HCT116 (cell line): ENCODE data around the gene PIGO. TPM values are rescaled to one million over a fixed set of nuclear protein-coding genes. Genes with fewer than 3 reads are reported as not detected.

Source experiments
- ATAC-seq: fragments of 200-7000 bp; cut with Tn5 transposase; 2 replicates; pipeline ENCODE4 v1.9.1; 2020; ENCODE audit warnings: mild to moderate bottlenecking, moderate library complexity
- BruUV-seq: library from RNA; stranded (reverse); fragments of 400-500 nt; replicated peaks from 2 replicates; lab custom pipeline; 2021; lab: Mats Ljungman, UMichigan
- CTCF ChIA-PET: fragments of 300-600 bp; sonication (Branson Sonifier 250); formaldehyde crosslinking; loops from one replicate; lab custom pipeline; 2021; ENCODE audit warnings: antibody characterized with exemption; lab: Charles Lee
- POLR2A ChIA-PET: fragments of 300-600, 350-600 bp; sonication (Branson Sonifier 250); formaldehyde crosslinking; loops from one replicate; lab custom pipeline; 2021; ENCODE audit warnings: antibody characterized with exemption; lab: Charles Lee
- RAD21 ChIA-PET, 2 experiments: fragments of 300-600 bp; sonication (Branson Sonifier 250); formaldehyde crosslinking; loops; one replicate each; lab custom pipeline; 2023; ENCODE audit warnings: low total read pairs in 2 of 2; ENCODE audit not compliant: uncharacterized antibody in 2 of 2, unreplicated experiment in 2 of 2, low non-redundant PET in 1 of 2; lab: Charles Lee
- DNase-seq: peaks from one replicate; pipeline ENCODE4 v3.0.0-alpha.2; 2010; ENCODE audit warnings: low read depth, low spot score
- H2AFZ ChIP-seq: fragments of 200-600 bp; shearing (Covaris generic), sonication (generic); 2 replicates; pipeline ENCODE4 v1.6.1; 2017; ENCODE audit warnings: low read depth, mixed run types, mixed read lengths, antibody characterized with exemption, low read length; ENCODE audit not compliant: poor library complexity, severe bottlenecking
- H3K27ac ChIP-seq: 2 replicates; pipeline ENCODE4 v1.5.1; 2012; ENCODE audit warnings: low read depth, low read length
- H3K27me3 ChIP-seq: fragments of 200-600 bp; sonication (generic); 2 replicates; pipeline ENCODE4 v1.6.1; 2016; ENCODE audit warnings: mixed run types, low read length, mixed read lengths; ENCODE audit not compliant: insufficient read depth
- H3K36me3 ChIP-seq, 2 experiments: fragments of 200-500 bp in 1 of 2; fragments of 200-600 bp in 1 of 2; sonication (Bioruptor generic) in 1 of 2; sonication (generic) in 1 of 2; 2 replicates each; pipeline versions ENCODE4 v1.5.1 to v1.6.1; 2014 to 2016; ENCODE audit warnings: low read length in 2 of 2, inconsistent platforms in 1 of 2, mixed read lengths in 1 of 2, mixed run types in 1 of 2; ENCODE audit not compliant: insufficient read depth in 2 of 2, control insufficient read depth in 1 of 2
- H3K4me1 ChIP-seq, 2 experiments: fragments of 200-600 bp in 1 of 2; sonication (generic) in 1 of 2; 2 replicates each; pipeline versions ENCODE4 v1.5.1 to v1.6.1; 2012 to 2017; ENCODE audit warnings: low read length in 2 of 2, inconsistent platforms in 1 of 2, mild to moderate bottlenecking in 1 of 2, mixed read lengths in 1 of 2, mixed run types in 1 of 2, moderate library complexity in 1 of 2; ENCODE audit not compliant: insufficient read depth in 2 of 2, control insufficient read depth in 1 of 2
- H3K4me2 ChIP-seq: fragments of 200-600 bp; sonication (generic); 2 replicates; pipeline ENCODE4 v1.6.1; 2017; ENCODE audit warnings: mixed run types, low read length, mixed read lengths
- H3K4me3 ChIP-seq, 2 experiments: fragments of 200-600 bp in 1 of 2; sonication (generic) in 1 of 2; replicated peaks in 1 of 2; 2 replicates each; pipeline ENCODE4 v1.5.1; 2011 to 2016; ENCODE audit warnings: low read length in 2 of 2, control low read depth in 1 of 2, low read depth in 1 of 2, mild to moderate bottlenecking in 1 of 2, mixed read lengths in 1 of 2, mixed run types in 1 of 2
- H3K79me2 ChIP-seq: fragments of 200-600 bp; sonication (generic); 2 replicates; pipeline ENCODE4 v1.6.1; 2017; ENCODE audit warnings: mild to moderate bottlenecking, mixed run types, low read length, moderate library complexity, mixed read lengths; ENCODE audit not compliant: insufficient read depth
- H3K9ac ChIP-seq: fragments of 200-600 bp; sonication (generic); 2 replicates; pipeline ENCODE4 v1.6.1; 2016; ENCODE audit warnings: low read length, mixed read lengths
- H3K9me2 ChIP-seq: fragments of 200-600 bp; sonication (generic), shearing (Covaris generic); 2 replicates; pipeline ENCODE4 v1.6.1; 2017; ENCODE audit warnings: mixed run types, mild to moderate bottlenecking, moderate library complexity; ENCODE audit not compliant: insufficient read depth
- H3K9me3 ChIP-seq, 2 experiments: fragments of 200-500 bp in 1 of 2; fragments of 200-600 bp in 1 of 2; sonication (Bioruptor generic) in 1 of 2; sonication (generic) in 1 of 2; 2 replicates each; pipeline ENCODE4 v1.6.1; 2014 to 2017; ENCODE audit warnings: low read length in 2 of 2, mixed read lengths in 2 of 2, inconsistent platforms in 1 of 2, low read depth in 1 of 2, mild to moderate bottlenecking in 1 of 2, mixed run types in 1 of 2, moderate library complexity in 1 of 2; ENCODE audit not compliant: control insufficient read depth in 1 of 2, insufficient read depth in 1 of 2
- H4K20me1 ChIP-seq: fragments of 200-600 bp; sonication (generic), shearing (Covaris generic); 2 replicates; pipeline ENCODE4 v1.6.1; 2017; ENCODE audit warnings: mixed run types, mild to moderate bottlenecking, moderate library complexity; ENCODE audit not compliant: insufficient read depth
- CEBPB ChIP-seq: IDR thresholded peaks from 2 replicates; pipeline ENCODE4 v1.6.1; 2012; ENCODE audit warnings: low read depth
- EZH2 ChIP-seq: fragments of 200-600 bp; sonication (generic); IDR thresholded peaks from 2 replicates; pipeline ENCODE4 v1.6.1; 2017; ENCODE audit warnings: antibody characterized with exemption, mixed run types
- EZH2phosphoT487 ChIP-seq: fragments of 200-600 bp; IDR thresholded peaks from 2 replicates; pipeline ENCODE4 v1.6.1; 2018; ENCODE audit warnings: antibody characterized with exemption, borderline replicate concordance
- POLR2A ChIP-seq: IDR thresholded peaks from 2 replicates; pipeline ENCODE4 v1.7.0; 2011; ENCODE audit warnings: borderline replicate concordance; ENCODE audit not compliant: insufficient read depth, insufficient read length; ENCODE audit errors: extremely low read depth
- RAD21 ChIP-seq: IDR thresholded peaks from 2 replicates; pipeline ENCODE4 v1.6.1; 2012; ENCODE audit warnings: low read depth, mild to moderate bottlenecking
- SP1 ChIP-seq: IDR thresholded peaks from 2 replicates; pipeline ENCODE4 v1.6.1; 2012; ENCODE audit warnings: low read depth
- YY1 ChIP-seq: IDR thresholded peaks from 2 replicates; pipeline ENCODE4 v1.6.1; 2011; ENCODE audit warnings: low read length, low read depth, moderate library complexity, mild to moderate bottlenecking; ENCODE audit not compliant: insufficient replicate concordance; ENCODE audit errors: extremely low read depth
- intact Hi-C: fragments of 100-400 bp; cut with micrococcal nuclease; formaldehyde crosslinking; loops from 2 replicates; pipeline ENCODE4 v1.10.0; 2022
- total RNA-seq: library from RNA; stranded (reverse); gene quantifications from one replicate; pipeline ENCODE4 v1.2.1, GENCODE V29; 2021; ENCODE audit not compliant: unreplicated experiment
- TF ChIP-seq, protein P1 (sequence below), 3 experiments: fragments of 200-600 bp in 1 of 3; sonication (generic) in 1 of 3; IDR thresholded peaks in 2 of 3; conservative IDR thresholded peaks in 1 of 3; 2 replicates each; pipeline ENCODE4 v1.5.1; 2012 to 2017; ENCODE audit warnings: low read depth in 2 of 3, low read length in 2 of 3, antibody characterized with exemption in 1 of 3, borderline replicate concordance in 1 of 3, control low read depth in 1 of 3, mild to moderate bottlenecking in 1 of 3, mixed read lengths in 1 of 3, mixed run types in 1 of 3, moderate library complexity in 1 of 3; ENCODE audit not compliant: insufficient read depth in 1 of 3
- TF ChIP-seq, protein P2 (sequence below): IDR thresholded peaks from 2 replicates; pipeline ENCODE4 v1.6.1; 2012

PIGO gene
- total RNA-seq, 1 experiment from 2014 or later, result 24.0 TPM

DNA sequence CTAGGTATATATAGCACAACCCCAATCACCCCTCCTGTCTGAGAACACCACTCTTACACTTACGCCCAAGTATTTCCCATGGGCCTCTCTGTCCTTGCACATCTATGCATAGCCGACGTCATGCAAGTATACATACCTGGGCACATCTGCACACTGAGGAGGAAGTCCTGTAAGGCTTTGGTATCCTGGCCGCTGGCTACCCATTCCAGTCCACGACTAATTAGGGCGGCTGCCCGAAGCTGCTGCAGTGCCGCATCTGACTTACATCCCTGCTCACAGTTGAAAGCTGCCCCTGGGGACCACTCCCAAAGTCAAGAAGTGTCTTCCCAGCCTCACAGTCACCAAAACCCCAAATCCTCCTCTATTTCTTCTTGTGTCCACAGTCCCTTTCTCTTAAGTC lies 21.6 kb downstream of the PIGO start:
- ChIA-PET RAD21 (no interaction called here), CTCF (no interaction called here), POLR2A (no interaction called here)
- H3K27me3 ChIP-seq, result no peaks in the 10 kb centered on the region
- no peak for TF ChIP-seq RAD21
- no peak for TF ChIP-seq EZH2
- no peak for TF ChIP-seq SP1
- no peak for TF ChIP-seq POLR2A
- H3K9me2 ChIP-seq, result no peaks in the 10 kb centered on the region
- no peak for DNase-seq
- no peak for ATAC-seq
- H3K4me1 ChIP-seq, result peaks cover 19 to 37% of the 10 kb centered on the region in 2 experiments
- no peaks in the 10 kb centered on the region for H3K9me3 ChIP-seq
- no peak overlapping the region for H3K4me2 ChIP-seq
- no peak overlapping the region for H2AFZ ChIP-seq
- no peak overlapping the region for H3K27ac ChIP-seq
- H3K79me2 ChIP-seq, result peaks cover 61% of the 10 kb centered on the region
- BruUV-seq, result no TSS peak
- intact Hi-C loops, result no loop called here
- H3K36me3 ChIP-seq, result peaks cover 2 to 45% of the 10 kb centered on the region in 2 experiments; a peak in 2 of 4 replicates
- no peak overlapping the region for H3K9ac ChIP-seq
- H4K20me1 ChIP-seq, result peaks cover 5% of the 10 kb centered on the region; the same call in 1 of the 2 replicates
- H3K4me3 ChIP-seq, result no peak overlapping the region

DNA sequence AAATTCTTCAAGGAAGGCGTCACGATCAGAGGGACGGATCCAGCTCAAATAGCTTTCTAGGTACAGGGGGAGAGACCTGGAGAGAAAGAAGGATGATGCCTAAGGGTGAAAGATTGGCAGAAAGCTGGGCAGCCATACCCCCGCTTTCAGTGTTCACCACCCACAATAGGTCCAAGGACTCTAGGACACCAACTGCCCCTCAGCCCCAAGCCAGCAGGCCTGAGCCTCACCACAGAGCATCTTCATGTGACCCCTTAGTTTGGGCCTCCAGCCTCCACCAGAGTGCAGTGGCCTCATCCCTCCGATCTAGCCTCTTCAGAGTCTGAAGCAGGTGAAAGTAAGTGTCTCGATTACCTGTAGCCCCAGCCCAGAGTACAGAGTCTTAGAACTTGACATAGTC lies 22.2 kb downstream of the PIGO start:
- ATAC-seq, result no peak

More for the DNA sequence above, 22.2 kb downstream of the PIGO start:
- RAD21 ChIA-PET, result no interaction called here
- intact Hi-C loops, result no loop called here
- Histone ChIP-seq H3K79me2 (peaks cover 64% of the 10 kb centered on the region), H3K36me3 (peaks cover 2 to 46% of the 10 kb centered on the region in 2 experiments; a peak in 2 of 4 replicates), H3K4me2 (no peak overlapping the region), H2AFZ (no peak overlapping the region), H3K9ac (no peak overlapping the region), H3K9me3 (no peaks in the 10 kb centered on the region)
- CTCF ChIA-PET, result no interaction called here
- no TSS peak for BruUV-seq
- no peak for TF ChIP-seq EZH2phosphoT487
- TF ChIP-seq YY1, result no peak
- TF ChIP-seq, protein P1, sequence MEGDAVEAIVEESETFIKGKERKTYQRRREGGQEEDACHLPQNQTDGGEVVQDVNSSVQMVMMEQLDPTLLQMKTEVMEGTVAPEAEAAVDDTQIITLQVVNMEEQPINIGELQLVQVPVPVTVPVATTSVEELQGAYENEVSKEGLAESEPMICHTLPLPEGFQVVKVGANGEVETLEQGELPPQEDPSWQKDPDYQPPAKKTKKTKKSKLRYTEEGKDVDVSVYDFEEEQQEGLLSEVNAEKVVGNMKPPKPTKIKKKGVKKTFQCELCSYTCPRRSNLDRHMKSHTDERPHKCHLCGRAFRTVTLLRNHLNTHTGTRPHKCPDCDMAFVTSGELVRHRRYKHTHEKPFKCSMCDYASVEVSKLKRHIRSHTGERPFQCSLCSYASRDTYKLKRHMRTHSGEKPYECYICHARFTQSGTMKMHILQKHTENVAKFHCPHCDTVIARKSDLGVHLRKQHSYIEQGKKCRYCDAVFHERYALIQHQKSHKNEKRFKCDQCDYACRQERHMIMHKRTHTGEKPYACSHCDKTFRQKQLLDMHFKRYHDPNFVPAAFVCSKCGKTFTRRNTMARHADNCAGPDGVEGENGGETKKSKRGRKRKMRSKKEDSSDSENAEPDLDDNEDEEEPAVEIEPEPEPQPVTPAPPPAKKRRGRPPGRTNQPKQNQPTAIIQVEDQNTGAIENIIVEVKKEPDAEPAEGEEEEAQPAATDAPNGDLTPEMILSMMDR (IDR thresholded peaks at IDR 0.05 in 2 of 3, conservative IDR thresholded peaks at IDR 0.05 in 1 of 3; ENCODE audit: borderline replicate concordance in 1 of 3, insufficient read depth in 1 of 3, low read depth in 2 of 3, low read length in 2 of 3), result no peak
- TF ChIP-seq, protein P2, sequence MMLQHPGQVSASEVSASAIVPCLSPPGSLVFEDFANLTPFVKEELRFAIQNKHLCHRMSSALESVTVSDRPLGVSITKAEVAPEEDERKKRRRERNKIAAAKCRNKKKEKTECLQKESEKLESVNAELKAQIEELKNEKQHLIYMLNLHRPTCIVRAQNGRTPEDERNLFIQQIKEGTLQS, result no peak
- no peak for TF ChIP-seq CEBPB
- TF ChIP-seq, all 23 proteins: peak for 0
- Histone ChIP-seq H3K4me3 (no peak overlapping the region), H3K4me1 (peaks cover 19 to 36% of the 10 kb centered on the region in 2 experiments), H4K20me1 (peaks cover 10% of the 10 kb centered on the region; the same call in 1 of the 2 replicates), H3K27ac (no peak overlapping the region), H3K9me2 (no peaks in the 10 kb centered on the region), H3K27me3 (no peaks in the 10 kb centered on the region)
- POLR2A ChIA-PET, result no interaction called here
- DNase-seq, result no peak
